NCI-H2196 (cell line): ENCODE data around the gene HDAC1.
"Not testable (repeated sequence)": the region's sequence is repeated elsewhere in the genome, so short reads cannot be mapped to it uniquely, and the experiment has no call there.

Experiments used
- DNase-seq: peaks from one replicate; lab custom pipeline; 2025; ENCODE audit not compliant: unreplicated experiment; lab: John Stamatoyannopoulos, UW

The HDAC1 gene

GRCh38 chr1:32291708-32292538 lies at the start of gene HDAC1:
HDAC1 (plus strand) TSS chr1:32292083; CDS start chr1:32292170, 87 bp downstream.
- DNase-seq: peak; percentile 98

DNA sequence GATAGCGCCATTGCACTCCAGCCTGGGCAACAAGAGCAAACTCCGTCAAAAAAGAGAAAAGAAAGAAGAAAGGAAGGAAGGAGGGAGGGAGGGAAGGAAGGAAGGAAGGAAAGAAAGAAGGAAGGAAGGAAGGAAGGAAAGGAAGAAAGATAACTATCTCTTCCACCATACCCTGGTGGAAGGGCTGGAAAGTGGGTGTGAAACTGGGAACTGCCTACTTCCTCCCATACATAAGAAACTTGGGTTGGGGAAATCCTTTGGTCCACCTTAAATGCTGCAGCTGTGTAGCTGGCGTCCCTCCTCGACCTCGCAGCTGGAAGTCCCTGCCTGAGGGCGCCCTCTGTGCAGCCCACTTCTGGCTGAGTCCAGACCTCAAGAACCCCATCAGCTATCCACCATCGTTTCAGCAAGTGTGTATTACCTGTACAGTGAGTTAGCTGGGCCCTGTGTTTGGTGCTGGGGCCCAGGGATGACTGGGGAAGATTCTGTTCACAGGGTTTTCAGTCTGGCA lies 49.5 kb upstream of the HDAC1 start:
- DNase-seq: no peak

- DNase-seq: no peak
These were observed 45.0 kb upstream of the HDAC1 start, which contains the start of gene FAM167B for GRCh38 chr1:32246888-32247273. FAM167B (plus strand) TSS chr1:32247222; CDS start chr1:32247422, 200 bp downstream.

DNA sequence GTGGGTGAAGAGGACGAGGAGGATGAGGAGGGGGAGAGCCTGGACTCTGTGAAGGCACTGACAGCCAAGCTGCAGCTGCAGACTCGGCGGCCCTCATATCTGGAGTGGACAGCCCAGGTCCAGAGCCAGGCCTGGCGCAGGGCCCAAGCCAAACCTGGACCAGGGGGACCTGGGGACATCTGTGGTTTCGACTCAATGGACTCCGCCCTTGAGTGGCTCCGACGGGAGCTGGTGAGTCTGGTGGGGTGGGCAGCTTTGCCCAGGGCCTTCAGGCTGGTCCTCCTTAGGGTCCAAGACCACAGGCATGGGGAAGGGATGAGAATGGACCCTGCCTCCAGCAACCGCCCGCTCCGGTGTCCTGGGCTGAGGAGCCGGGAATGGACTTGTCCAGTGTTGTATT lies 44.4 kb upstream of the HDAC1 start:
- no peak for DNase-seq

- DNase-seq: peak; percentile 90
These were observed 43.6 kb upstream of the HDAC1 start for GRCh38 chr1:32247983-32248889.

- DNase-seq: no peak
These were observed 41.9 kb upstream of the HDAC1 start for GRCh38 chr1:32249831-32250525.

DNA sequence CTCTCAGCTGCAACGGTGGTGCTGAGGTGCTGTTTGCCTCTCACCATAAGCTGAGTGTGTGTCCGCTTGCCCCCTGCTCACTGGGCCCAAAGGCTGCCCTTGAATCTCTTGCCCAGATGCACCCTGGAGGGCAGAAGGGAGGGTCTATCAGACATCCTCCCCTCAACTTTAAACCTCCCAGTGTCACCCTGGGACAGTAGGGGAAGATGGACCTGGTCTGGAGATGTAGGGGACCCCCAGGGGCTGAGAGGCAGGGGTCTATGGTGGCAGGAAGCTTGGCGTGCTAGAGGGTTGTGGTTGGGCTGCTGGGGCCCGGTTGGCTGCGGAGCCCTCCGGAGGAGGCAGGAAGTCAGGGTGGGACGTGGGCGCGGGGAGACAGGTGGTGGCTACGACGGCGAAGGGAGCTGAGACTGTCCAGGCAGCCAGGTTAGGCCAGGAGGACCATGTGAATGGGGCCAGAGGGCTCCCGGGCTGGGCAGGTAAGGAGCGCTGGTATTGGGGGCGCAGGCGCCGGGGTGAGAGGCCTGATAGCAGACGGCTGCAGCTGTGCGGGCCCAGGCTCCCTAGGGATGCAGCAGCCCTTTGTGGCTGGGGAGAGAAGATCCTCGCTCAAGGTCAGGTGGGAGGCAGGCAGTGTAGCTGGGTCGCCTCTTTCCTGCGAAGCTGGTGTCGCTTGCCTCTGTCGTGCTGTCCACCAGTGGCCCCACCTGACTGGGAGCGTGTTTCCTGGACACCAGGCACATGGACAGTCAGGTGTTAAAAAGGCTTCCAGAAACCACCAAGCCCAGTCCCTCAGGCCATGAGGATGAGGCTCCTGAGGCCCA lies 40.8 kb upstream of the HDAC1 start, which contains the start of gene LCK:
Gene LCK (plus strand): TSS at position 373 of the 824 bp plus-strand sequence. CDS start 23,065 bp downstream, outside the sequence.
- DNase-seq: no peak

- DNase-seq: no peak
These were observed 36.5 kb upstream of the HDAC1 start for GRCh38 chr1:32255072-32256071.

DNA sequence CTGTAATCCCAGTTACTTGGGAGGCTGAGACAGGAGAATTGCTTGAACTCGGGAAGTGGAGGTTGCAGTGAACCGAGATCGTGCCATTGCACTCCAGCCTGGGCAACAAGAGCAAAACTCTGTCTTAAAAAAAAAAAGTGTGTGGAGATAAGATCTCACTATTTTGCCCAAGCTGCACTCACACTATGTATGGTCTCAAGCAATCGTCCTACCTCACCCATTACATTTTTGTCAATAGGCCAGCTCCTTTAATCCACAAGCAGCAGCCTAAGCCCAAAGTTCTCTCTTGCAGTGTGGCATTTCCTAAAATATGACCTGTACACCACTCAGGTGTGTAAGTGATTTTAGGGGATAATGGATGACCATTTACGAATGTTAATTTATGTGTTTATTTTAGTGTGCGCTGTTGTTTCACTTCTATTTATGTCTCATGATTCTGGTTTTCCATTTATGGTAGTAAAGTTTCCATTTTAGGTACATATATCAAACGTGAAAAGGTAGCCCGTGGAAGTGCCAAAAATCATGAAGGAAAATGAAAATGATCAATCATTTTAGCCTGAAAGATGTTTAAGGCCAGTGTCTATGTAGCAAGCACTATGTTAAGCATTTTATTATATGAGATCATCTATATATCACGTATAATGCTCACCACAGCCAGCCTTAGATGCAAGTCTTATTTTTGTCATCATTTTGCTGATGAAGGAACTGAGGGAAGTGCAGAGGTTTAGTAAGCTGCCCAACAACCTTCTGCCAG lies 35.2 kb upstream of the HDAC1 start:
- no peak for DNase-seq

DNA sequence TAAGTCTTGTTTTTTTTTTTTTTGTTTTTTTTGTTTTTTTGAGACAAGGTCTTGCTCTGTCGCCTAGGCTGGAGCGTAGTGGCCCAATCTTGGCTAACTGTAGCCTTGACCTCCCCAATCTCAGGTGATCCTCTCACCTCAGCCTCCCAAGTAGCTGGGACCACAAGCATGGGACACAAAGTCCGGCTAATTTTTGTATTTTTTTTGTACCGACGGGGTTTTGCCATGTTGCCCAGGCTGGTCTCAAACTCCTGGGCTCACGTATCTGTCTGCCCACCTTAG lies 34.7 kb upstream of the HDAC1 start:
- no peak for DNase-seq

GRCh38 chr1:32263236-32263593 lies 28.7 kb upstream of the HDAC1 start:
- not testable (repeated sequence) for DNase-seq

DNA sequence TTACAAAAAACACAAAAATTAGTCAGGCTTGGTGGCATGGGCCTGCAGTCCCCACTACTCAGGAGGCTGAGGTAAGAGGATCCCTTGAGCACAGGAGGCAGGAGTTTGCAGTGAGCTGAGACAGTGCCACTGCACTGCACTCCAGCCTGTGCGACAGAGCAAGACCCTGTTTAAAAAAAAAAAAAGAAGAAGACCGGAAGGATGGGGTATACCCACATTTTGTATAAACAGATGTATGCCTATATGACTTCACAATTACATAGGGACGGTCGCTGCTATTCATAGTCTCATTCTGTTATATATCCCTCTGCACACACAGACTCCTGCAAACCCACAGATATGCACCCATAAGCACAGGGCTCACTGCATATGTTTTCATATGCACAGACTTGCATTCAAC lies 28.1 kb upstream of the HDAC1 start:
- DNase-seq: no peak

DNA sequence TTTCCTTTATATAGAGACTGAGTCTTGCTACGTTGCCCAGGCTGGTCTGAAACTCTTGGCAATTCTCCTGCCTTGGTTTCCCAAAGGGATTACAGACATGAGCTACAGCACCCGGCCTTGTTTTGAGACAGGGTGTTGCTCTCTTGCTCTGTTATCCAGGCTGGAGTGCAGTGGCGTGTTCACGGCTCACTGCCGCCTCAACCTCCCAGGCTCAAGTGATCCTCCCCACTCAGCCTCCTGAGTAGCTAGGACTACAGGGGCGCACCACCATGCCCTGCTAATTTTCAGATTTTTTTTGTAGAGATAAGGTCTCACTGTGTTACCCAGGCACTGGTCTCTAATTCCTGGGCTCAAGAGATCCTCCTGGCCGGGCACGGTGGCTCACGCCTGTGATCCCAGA lies 26.0 kb upstream of the HDAC1 start:
- no peak for DNase-seq

GRCh38 chr1:32266921-32267591 lies 24.8 kb upstream of the HDAC1 start:
- DNase-seq: no peak

DNA sequence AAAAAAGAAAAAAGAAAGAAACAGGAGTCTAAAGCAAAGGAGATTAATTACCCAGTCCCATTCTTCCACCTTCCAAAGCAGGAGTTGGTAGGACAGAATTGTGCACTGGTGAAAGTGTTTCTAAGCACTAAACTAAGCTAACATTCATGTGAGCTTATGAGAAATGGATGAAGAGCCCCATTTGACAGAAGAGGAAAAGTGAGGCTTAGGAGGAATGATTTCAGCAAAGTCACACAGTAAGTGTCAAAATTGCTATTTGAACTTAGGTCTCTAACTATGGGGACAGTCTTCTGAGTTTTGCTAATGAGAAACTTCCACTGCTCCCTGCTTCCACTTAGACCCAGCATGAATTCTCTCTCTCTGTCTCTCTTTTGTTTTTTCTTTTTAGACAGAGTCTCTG lies 22.1 kb upstream of the HDAC1 start:
- no peak for DNase-seq

DNA sequence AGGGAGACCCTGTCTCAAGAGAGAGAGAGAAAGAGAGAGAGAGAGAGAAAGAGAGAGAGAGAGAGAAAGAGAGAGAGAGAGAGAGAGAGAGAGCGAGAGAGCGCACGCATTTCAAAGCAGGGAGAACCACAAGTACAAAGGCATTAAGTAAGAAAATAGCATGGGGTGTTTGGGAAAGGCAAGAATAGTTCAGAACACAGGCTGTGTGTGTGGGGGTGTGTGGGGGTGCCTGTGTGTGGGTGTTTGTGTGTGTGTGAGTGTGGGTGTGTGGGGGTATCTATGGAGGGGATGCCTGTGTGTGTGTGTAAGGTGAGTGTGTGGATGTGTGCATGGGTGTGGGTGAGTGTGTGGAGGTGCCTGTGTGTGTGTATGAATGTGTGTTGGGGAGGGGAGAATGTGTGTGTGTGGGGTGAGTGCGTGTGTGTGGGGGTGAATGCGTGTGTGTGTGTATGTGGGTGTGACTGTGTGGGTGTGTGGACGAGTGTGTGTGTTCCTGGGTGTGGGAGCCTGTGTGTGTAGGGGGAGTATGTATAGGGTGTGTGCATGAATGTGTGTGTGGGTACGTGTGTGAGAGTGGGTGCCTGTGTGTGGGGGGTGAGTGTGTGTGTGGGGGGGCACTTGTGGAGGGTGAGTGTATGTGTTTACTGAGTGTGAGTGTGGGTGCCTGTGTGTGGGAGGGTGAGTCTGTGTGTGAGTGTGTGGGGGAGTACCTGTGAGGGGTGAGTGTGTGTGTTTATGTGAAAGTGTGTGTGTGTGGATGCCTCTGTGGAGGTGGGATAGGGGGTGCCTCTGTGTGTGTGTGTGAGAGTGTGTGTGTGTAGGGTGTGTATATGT lies 19.1 kb upstream of the HDAC1 start:
- no peak for DNase-seq
